SK-N-SH (cell line): ENCODE data around the gene NR3C1.

Source experiments
- CTCF ChIP-seq: fragments of 200-600 bp; sonication (generic); IDR thresholded peaks from 2 replicates; pipeline ENCODE4 v1.6.1; 2017; ENCODE audit warnings: antibody characterized with exemption, mild to moderate bottlenecking, moderate library complexity
- EZH2phosphoT487 ChIP-seq: fragments of 200-600 bp; sonication (generic); IDR thresholded peaks from 2 replicates; pipeline ENCODE4 v1.6.1; 2017; ENCODE audit warnings: low read depth, mixed run types, mild to moderate bottlenecking, antibody characterized with exemption, moderate library complexity, borderline replicate concordance
- FOXJ3 ChIP-seq: sonication (generic); formaldehyde crosslinking; IDR thresholded peaks from 2 replicates; pipeline ENCODE4 v1.5.1; 2020; ENCODE audit warnings: mild to moderate bottlenecking, missing genetic modification reagents
- MXI1 ChIP-seq: IDR thresholded peaks from 2 replicates; pipeline ENCODE4 v1.6.1; 2012; ENCODE audit warnings: mild to moderate bottlenecking, low read depth, low read length, improper control_type of control experiment
- POLR2AphosphoS5 ChIP-seq: IDR thresholded peaks from 2 replicates; pipeline ENCODE4 v1.6.1; 2012; ENCODE audit warnings: low read depth, low read length
- REST ChIP-seq: IDR thresholded peaks from 2 replicates; pipeline ENCODE4 v1.6.1; 2012; ENCODE audit warnings: mild to moderate bottlenecking, low read depth, low read length, moderate library complexity

GRCh38 chr5:143433670-143434069, 30.2 kb upstream of the NR3C1 start:
- no peak for TF ChIP-seq CTCF
- no peak for TF ChIP-seq EZH2phosphoT487
- TF ChIP-seq MXI1, result no peak
- no peak for TF ChIP-seq POLR2AphosphoS5
- no peak for TF ChIP-seq REST
- TF ChIP-seq FOXJ3 (CRISPR knock-in tag), result no peak
